ENCODE measurements around the gene ACADL. TPM values are rescaled to one million over a fixed set of nuclear protein-coding genes. Genes with fewer than 3 reads are reported as not detected.

The ACADL gene
- total and polyA plus RNA-seq, 2 experiments from 2014 or later, result 0.45 to 0.49 TPM

DNA sequence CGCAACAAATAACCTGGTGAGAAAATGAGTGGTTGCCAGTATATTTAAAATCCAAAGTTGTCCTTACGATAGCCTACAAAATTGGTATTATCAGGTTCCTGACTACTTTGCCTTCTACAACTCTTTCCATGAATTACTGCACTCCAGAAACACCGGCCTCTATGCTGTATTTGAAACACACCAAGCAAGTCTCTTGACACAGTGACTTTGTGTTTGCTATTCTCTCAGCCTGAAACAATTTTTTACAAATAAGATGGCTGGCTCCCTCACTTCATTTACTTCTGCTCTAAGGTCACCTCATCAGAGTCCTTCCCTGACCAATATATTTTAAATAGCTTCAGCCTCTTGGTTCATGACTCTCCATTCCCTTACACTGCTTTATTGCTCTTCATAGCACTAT lies 66.2 kb downstream of the ACADL start:
- DNase-seq (ENCODE audit: low read depth in 1 of 2, low spot score in 1 of 2), result no peak
- Histone ChIP-seq H3K4me3 (no peak overlapping the region), H3K36me3 (no peaks in the 10 kb centered on the region), H3K9me3 (ENCODE audit: low read depth) (no peaks in the 10 kb centered on the region), H3K27ac (peak overlapping the region; percentile 10), H3K4me1 (ENCODE audit: low read depth) (peaks cover 4% of the 10 kb centered on the region), H3K27me3 (no peaks in the 10 kb centered on the region)
- TF ChIP-seq, protein P1, sequence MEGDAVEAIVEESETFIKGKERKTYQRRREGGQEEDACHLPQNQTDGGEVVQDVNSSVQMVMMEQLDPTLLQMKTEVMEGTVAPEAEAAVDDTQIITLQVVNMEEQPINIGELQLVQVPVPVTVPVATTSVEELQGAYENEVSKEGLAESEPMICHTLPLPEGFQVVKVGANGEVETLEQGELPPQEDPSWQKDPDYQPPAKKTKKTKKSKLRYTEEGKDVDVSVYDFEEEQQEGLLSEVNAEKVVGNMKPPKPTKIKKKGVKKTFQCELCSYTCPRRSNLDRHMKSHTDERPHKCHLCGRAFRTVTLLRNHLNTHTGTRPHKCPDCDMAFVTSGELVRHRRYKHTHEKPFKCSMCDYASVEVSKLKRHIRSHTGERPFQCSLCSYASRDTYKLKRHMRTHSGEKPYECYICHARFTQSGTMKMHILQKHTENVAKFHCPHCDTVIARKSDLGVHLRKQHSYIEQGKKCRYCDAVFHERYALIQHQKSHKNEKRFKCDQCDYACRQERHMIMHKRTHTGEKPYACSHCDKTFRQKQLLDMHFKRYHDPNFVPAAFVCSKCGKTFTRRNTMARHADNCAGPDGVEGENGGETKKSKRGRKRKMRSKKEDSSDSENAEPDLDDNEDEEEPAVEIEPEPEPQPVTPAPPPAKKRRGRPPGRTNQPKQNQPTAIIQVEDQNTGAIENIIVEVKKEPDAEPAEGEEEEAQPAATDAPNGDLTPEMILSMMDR (IDR thresholded peaks at IDR 0.05; ENCODE audit: low read depth, low read length), result no peak

DNA sequence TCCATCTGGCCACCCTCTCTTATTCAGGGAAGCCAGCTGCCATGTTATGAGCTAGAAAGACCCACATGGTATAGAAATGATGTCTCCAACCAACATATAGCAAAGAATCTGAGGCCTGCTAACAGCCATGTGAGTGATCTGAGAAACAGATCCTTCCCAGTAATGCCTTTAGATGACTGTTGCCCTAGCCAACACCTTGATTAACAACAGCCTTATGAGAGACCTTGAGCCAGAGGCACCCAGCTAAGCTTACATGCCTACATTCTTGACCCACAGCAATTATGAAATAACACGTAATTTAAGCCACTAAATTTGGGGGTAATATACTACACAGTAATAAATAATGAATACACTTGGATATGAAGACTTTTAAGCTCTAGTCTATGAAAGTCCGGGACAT lies 67.0 kb downstream of the ACADL start:
- Histone ChIP-seq H3K4me1 (ENCODE audit: low read depth) (peaks cover 4% of the 10 kb centered on the region), H3K36me3 (peaks cover 6% of the 10 kb centered on the region), H3K27me3 (no peaks in the 10 kb centered on the region), H3K4me3 (no peak overlapping the region), H3K27ac (peak overlapping the region; percentile 65), H3K9me3 (ENCODE audit: low read depth) (no peaks in the 10 kb centered on the region)
- TF ChIP-seq, protein P1 (IDR thresholded peaks at IDR 0.05; ENCODE audit: low read depth, low read length), result no peak
- no peak for DNase-seq (ENCODE audit: low read depth in 1 of 2, low spot score in 1 of 2)

- Histone ChIP-seq H3K36me3 (peaks cover 8% of the 10 kb centered on the region), H3K27ac (peak overlapping the region; percentile 22), H3K4me3 (no peak overlapping the region), H3K4me1 (ENCODE audit: low read depth) (no peaks in the 10 kb centered on the region), H3K9me3 (ENCODE audit: low read depth) (no peaks in the 10 kb centered on the region), H3K27me3 (no peaks in the 10 kb centered on the region)
- TF ChIP-seq, protein P1 (IDR thresholded peaks at IDR 0.05; ENCODE audit: low read depth, low read length), result no peak
- DNase-seq (ENCODE audit: low read depth in 1 of 2, low spot score in 1 of 2), result no peak
Observed at GRCh38 chr2:210157526-210157925, 67.7 kb downstream of the ACADL start.

DNA sequence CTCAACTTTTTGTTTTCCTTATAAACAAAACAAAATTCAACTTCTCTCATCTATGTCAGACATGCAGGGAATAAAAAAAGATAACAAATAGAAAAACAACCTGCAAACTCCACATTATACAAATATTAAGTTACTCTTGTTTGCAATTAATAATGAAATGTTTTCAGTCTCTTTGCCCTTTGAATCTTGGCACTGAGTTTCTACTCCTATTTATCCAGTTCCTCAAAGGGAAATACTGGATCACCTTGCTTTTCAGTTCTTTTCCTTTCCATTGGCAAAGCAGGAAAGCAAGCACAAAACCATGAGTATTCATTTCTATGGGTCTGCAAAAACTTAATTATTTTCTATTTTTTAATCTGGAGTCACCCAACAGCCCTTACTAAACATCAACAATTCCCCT lies 77.6 kb downstream of the ACADL start:
- TF ChIP-seq, protein P1 (IDR thresholded peaks at IDR 0.05; ENCODE audit: low read depth, low read length), result no peak
- H3K36me3 ChIP-seq, result peaks cover 13% of the 10 kb centered on the region
- no peaks in the 10 kb centered on the region for H3K27me3 ChIP-seq
- DNase-seq (ENCODE audit: low read depth in 1 of 2, low spot score in 1 of 2), result no peak
- H3K4me3 ChIP-seq, result no peak overlapping the region
- H3K9me3 ChIP-seq (ENCODE audit: low read depth), result no peaks in the 10 kb centered on the region
- H3K27ac ChIP-seq, result no peak overlapping the region
- H3K4me1 ChIP-seq (ENCODE audit: low read depth), result no peaks in the 10 kb centered on the region

Other genes starting within 250 kb of the ACADL start
- 57.4 and 63.1 TPM in 2 replicates for gene RPE, start 222.8 kb downstream of the ACADL start, total RNA-seq
- gene RPE, start 222.8 kb downstream of the ACADL start, polyA plus RNA-seq, result 35.7 and 39.3 TPM in 2 replicates
- 23.3 and 23.6 TPM in 2 replicates for gene KANSL1L, start 54.0 kb downstream of the ACADL start, total RNA-seq
- gene KANSL1L, start 54.0 kb downstream of the ACADL start, polyA plus RNA-seq, result 12.4 and 15.6 TPM in 2 replicates
- gene MYL1, start 89.7 kb upstream of the ACADL start, total RNA-seq, result 2.2 TPM in 1 of 2 replicates, not detected in the other
- 10.5 TPM in 1 of 2 replicates, not detected in the other for gene MYL1, start 89.7 kb upstream of the ACADL start, polyA plus RNA-seq

Data from cardiac muscle cell (in vitro differentiated cells and primary cell).